ENCODE results near the gene SLC44A1.

Gene SLC44A1

GRCh38 chr9:105296877-105297287 is 52.4 kb downstream of the SLC44A1 start:
- peaks cover 5% of the 10 kb centered on the region for H3K4me1 Mint-ChIP-seq
- no peak for DNase-seq (ENCODE audit: low spot score in 2 of 2)
- H3K27me3 Mint-ChIP-seq = no peaks in the 10 kb centered on the region
- ATAC-seq (replicated peaks; ENCODE audit: extremely low read depth, poor library complexity, severe bottlenecking) = no peak
- H3K9me3 Mint-ChIP-seq = no peaks in the 10 kb centered on the region
- no peak overlapping the region for H3K4me3 Mint-ChIP-seq
- peak overlapping the region; percentile 53 for H3K27ac Mint-ChIP-seq (ENCODE audit: low read depth)
- peaks cover 7% of the 10 kb centered on the region for H3K36me3 Mint-ChIP-seq (ENCODE audit: insufficient read depth)

- Mint-ChIP-seq H3K27me3 (no peaks in the 10 kb centered on the region), H3K27ac (ENCODE audit: low read depth) (no peak overlapping the region), H3K9me3 (no peaks in the 10 kb centered on the region), H3K4me1 (peaks cover 5% of the 10 kb centered on the region), H3K36me3 (ENCODE audit: insufficient read depth) (peaks cover 7% of the 10 kb centered on the region), H3K4me3 (no peak overlapping the region)
- no peak for ATAC-seq (replicated peaks; ENCODE audit: extremely low read depth, poor library complexity, severe bottlenecking)
- DNase-seq (ENCODE audit: low spot score in 2 of 2) = no peak
These were observed 53.1 kb downstream of the SLC44A1 start for GRCh38 chr9:105297442-105298075.

GRCh38 chr9:105299190-105299854 is 54.9 kb downstream of the SLC44A1 start:
- DNase-seq (ENCODE audit: low spot score in 2 of 2) (no peak), ATAC-seq (replicated peaks; ENCODE audit: extremely low read depth, poor library complexity, severe bottlenecking) (no peak)
- peaks cover 6% of the 10 kb centered on the region for H3K36me3 Mint-ChIP-seq (ENCODE audit: insufficient read depth)
- H3K27me3 Mint-ChIP-seq = no peaks in the 10 kb centered on the region
- no peak overlapping the region for H3K27ac Mint-ChIP-seq (ENCODE audit: low read depth)
- H3K9me3 Mint-ChIP-seq = no peaks in the 10 kb centered on the region
- peaks cover 2% of the 10 kb centered on the region for H3K4me1 Mint-ChIP-seq
- no peak overlapping the region for H3K4me3 Mint-ChIP-seq

- H3K9me3 Mint-ChIP-seq = no peaks in the 10 kb centered on the region
- no peak overlapping the region for H3K4me3 Mint-ChIP-seq
- no peak overlapping the region for H3K27ac Mint-ChIP-seq (ENCODE audit: low read depth)
- no peak for ATAC-seq (replicated peaks; ENCODE audit: extremely low read depth, poor library complexity, severe bottlenecking)
- DNase-seq (ENCODE audit: low spot score in 2 of 2) = no peak
- H3K27me3 Mint-ChIP-seq = no peaks in the 10 kb centered on the region
- H3K36me3 Mint-ChIP-seq (ENCODE audit: insufficient read depth) = peaks cover 5% of the 10 kb centered on the region
- no peaks in the 10 kb centered on the region for H3K4me1 Mint-ChIP-seq
These were observed 58.3 kb downstream of the SLC44A1 start for GRCh38 chr9:105302728-105303127.

DNA sequence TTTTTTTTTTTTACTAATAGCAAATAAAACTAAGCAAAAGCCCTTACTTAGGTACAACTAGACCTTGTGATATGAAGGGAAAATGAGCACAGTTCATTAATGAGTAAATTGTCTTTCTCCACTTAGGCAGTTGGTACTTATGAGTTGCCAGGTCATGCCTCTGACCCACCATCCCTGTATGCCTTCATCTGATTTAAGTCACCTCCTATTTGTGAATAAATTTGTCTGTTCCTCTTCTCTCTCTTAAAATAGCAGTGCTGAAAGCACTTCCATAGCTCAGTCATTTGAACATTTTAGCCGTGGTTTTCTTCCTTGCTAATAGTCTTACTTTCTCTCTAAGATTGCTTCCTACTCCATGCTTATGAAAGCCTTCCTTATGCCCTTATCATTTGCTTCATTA is 61.4 kb downstream of the SLC44A1 start:
- no peak for ATAC-seq (replicated peaks; ENCODE audit: extremely low read depth, poor library complexity, severe bottlenecking)

GRCh38 chr9:105306351-105307140 is 62.1 kb downstream of the SLC44A1 start:
- peaks cover 2% of the 10 kb centered on the region for H3K36me3 Mint-ChIP-seq (ENCODE audit: insufficient read depth)
- H3K27ac Mint-ChIP-seq (ENCODE audit: low read depth) = no peak overlapping the region
- no peaks in the 10 kb centered on the region for H3K9me3 Mint-ChIP-seq
- ATAC-seq (replicated peaks; ENCODE audit: extremely low read depth, poor library complexity, severe bottlenecking) (no peak), DNase-seq (ENCODE audit: low spot score in 2 of 2) (no peak)
- no peak overlapping the region for H3K4me3 Mint-ChIP-seq
- H3K4me1 Mint-ChIP-seq = no peaks in the 10 kb centered on the region
- H3K27me3 Mint-ChIP-seq = no peaks in the 10 kb centered on the region

More for the DNA sequence above, 61.4 kb downstream of the SLC44A1 start:
- Mint-ChIP-seq H3K4me3 (no peak overlapping the region), H3K9me3 (no peaks in the 10 kb centered on the region), H3K4me1 (no peaks in the 10 kb centered on the region), H3K27me3 (no peaks in the 10 kb centered on the region), H3K36me3 (ENCODE audit: insufficient read depth) (peaks cover 4% of the 10 kb centered on the region), H3K27ac (ENCODE audit: low read depth) (no peak overlapping the region)
- DNase-seq (ENCODE audit: low spot score in 2 of 2) = no peak

DNA sequence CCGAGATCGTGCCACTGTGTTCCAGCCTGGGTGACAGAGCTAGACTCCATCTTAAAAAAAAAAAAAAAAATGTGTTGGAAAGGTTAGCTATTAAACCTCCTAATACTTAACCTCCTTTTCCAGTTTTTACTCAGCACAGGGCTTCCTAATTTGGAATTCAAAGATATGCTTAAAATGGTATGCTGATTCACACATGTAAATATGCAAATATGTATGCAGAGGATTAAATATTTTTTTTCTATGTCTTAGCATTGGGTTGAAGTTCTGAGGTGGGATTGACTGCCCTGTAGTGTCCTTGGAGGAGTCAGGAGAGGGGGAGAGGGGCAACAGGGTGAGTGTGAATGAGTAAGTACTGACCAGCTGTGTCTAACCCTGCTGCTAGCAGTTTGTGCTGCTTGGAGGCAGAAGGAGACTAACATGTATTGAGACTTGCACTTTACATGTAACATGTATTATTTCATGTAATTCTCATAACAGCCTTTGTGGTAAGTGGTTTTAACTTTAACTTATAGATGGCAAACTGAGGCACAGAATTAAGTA is 63.2 kb downstream of the SLC44A1 start:
- DNase-seq (ENCODE audit: low spot score in 2 of 2) (no peak), ATAC-seq (replicated peaks; ENCODE audit: extremely low read depth, poor library complexity, severe bottlenecking) (no peak)
- H3K4me3 Mint-ChIP-seq = no peak overlapping the region
- H3K4me1 Mint-ChIP-seq = no peaks in the 10 kb centered on the region
- no peak overlapping the region for H3K27ac Mint-ChIP-seq (ENCODE audit: low read depth)
- no peaks in the 10 kb centered on the region for H3K9me3 Mint-ChIP-seq
- peaks cover 2% of the 10 kb centered on the region for H3K36me3 Mint-ChIP-seq (ENCODE audit: insufficient read depth)
- no peaks in the 10 kb centered on the region for H3K27me3 Mint-ChIP-seq

DNA sequence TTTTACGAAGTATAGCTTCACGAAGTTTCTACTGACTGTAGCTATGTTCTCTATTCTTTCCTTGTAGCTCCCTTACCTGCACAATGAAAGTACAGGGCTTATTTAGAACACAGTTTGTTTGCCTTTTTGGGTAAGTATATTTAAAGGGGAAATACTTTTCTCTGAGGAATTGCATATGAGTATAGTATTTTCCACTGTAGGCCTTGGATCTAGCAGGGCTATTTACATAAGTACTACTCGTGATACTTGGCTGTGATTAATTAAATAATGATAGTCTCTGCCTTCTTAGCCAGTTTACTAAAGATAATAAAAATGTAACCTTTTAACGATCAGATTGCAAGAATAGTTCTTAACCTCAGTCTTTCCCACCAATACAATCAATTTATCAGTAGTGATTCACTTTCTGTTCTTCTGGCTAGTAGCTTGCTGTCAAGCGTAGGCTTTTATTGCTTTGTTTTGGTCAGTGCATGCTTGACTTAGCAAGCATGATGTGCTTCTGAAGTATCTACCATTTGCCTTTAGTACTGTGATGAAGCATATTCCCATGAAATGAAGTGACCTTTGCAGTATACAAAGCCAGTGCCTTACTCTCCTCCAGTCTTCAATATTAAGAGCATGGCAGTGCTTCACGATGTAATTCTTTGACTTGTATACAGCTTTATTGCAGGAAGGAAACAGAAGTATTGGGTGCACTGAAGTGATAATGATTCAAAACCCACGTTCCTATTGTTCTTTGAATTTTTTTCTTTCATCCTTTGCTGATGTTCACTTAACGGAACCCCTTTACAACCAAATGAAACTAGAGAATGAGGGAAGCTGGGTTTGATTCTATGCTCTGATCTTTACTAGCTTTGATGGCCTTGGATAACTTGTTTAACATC is 64.2 kb downstream of the SLC44A1 start:
- ATAC-seq (replicated peaks; ENCODE audit: extremely low read depth, poor library complexity, severe bottlenecking) (no peak), DNase-seq (ENCODE audit: low spot score in 2 of 2) (no peak)
- H3K4me1 Mint-ChIP-seq = no peaks in the 10 kb centered on the region
- H3K36me3 Mint-ChIP-seq (ENCODE audit: insufficient read depth) = peaks cover 4% of the 10 kb centered on the region
- no peaks in the 10 kb centered on the region for H3K9me3 Mint-ChIP-seq
- H3K27me3 Mint-ChIP-seq = no peaks in the 10 kb centered on the region
- H3K4me3 Mint-ChIP-seq = no peak overlapping the region
- H3K27ac Mint-ChIP-seq (ENCODE audit: low read depth) = no peak overlapping the region

GRCh38 chr9:105309531-105309931 is 65.1 kb downstream of the SLC44A1 start:
- peaks cover 4% of the 10 kb centered on the region for H3K36me3 Mint-ChIP-seq (ENCODE audit: insufficient read depth)
- no peaks in the 10 kb centered on the region for H3K27me3 Mint-ChIP-seq
- no peak for DNase-seq (ENCODE audit: low spot score in 2 of 2)
- H3K27ac Mint-ChIP-seq (ENCODE audit: low read depth) = no peak overlapping the region
- no peaks in the 10 kb centered on the region for H3K4me1 Mint-ChIP-seq
- H3K4me3 Mint-ChIP-seq = no peak overlapping the region
- ATAC-seq (replicated peaks; ENCODE audit: extremely low read depth, poor library complexity, severe bottlenecking) = no peak
- no peaks in the 10 kb centered on the region for H3K9me3 Mint-ChIP-seq

DNA sequence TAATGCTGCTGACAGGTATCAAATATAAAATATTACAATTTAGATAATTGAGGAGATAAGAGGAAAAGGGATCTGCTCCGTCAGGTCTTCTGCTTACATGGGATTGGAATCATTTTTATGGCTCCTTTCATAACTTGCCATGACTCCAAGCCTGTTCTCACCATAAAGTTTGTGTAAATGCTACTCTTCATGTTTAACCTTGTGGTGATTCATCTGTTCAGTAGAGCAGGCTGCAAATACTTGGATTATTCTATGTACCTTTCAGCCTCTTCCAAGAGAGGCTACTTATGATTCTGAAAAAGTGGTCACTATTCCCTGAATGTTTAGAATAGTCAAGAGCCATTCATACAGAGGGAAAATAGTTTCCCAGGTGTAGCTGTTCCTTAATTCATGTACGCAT is 66.9 kb downstream of the SLC44A1 start:
- Mint-ChIP-seq H3K9me3 (no peaks in the 10 kb centered on the region), H3K27me3 (no peaks in the 10 kb centered on the region), H3K27ac (ENCODE audit: low read depth) (no peak overlapping the region), H3K4me1 (no peaks in the 10 kb centered on the region), H3K4me3 (no peak overlapping the region), H3K36me3 (ENCODE audit: insufficient read depth) (peaks cover 4% of the 10 kb centered on the region)
- no peak for DNase-seq (ENCODE audit: low spot score in 2 of 2)
- ATAC-seq (replicated peaks; ENCODE audit: extremely low read depth, poor library complexity, severe bottlenecking) = no peak

GRCh38 chr9:105313238-105313637 is 68.8 kb downstream of the SLC44A1 start:
- ATAC-seq (replicated peaks; ENCODE audit: extremely low read depth, poor library complexity, severe bottlenecking) (no peak), DNase-seq (ENCODE audit: low spot score in 2 of 2) (no peak)
- peaks cover 5% of the 10 kb centered on the region for H3K36me3 Mint-ChIP-seq (ENCODE audit: insufficient read depth)
- no peak overlapping the region for H3K4me3 Mint-ChIP-seq
- H3K9me3 Mint-ChIP-seq = no peaks in the 10 kb centered on the region
- H3K27me3 Mint-ChIP-seq = no peaks in the 10 kb centered on the region
- H3K27ac Mint-ChIP-seq (ENCODE audit: low read depth) = no peak overlapping the region
- H3K4me1 Mint-ChIP-seq = no peaks in the 10 kb centered on the region

- H3K4me3 Mint-ChIP-seq = no peak overlapping the region
- H3K27me3 Mint-ChIP-seq = no peaks in the 10 kb centered on the region
- no peak overlapping the region for H3K27ac Mint-ChIP-seq (ENCODE audit: low read depth)
- H3K9me3 Mint-ChIP-seq = no peaks in the 10 kb centered on the region
- no peak for ATAC-seq (replicated peaks; ENCODE audit: extremely low read depth, poor library complexity, severe bottlenecking)
- peaks cover 3% of the 10 kb centered on the region for H3K36me3 Mint-ChIP-seq (ENCODE audit: insufficient read depth)
- DNase-seq (ENCODE audit: low spot score in 2 of 2) = no peak
- H3K4me1 Mint-ChIP-seq = no peaks in the 10 kb centered on the region
These were observed 72.3 kb downstream of the SLC44A1 start for GRCh38 chr9:105316703-105317102.
